Hematopoietic multipotent progenitor cell treated with erythropoietin and hydrocortisone succinate and interleukin-3 and kit ligand, for 4 days (in vitro differentiated cells): ENCODE measurements around the gene LMNA.
"Not testable (repeated sequence)": the region's sequence is repeated elsewhere in the genome, so short reads cannot be mapped to it uniquely, and the experiment has no call there.

Source experiments
- DNase-seq: peaks from one replicate; pipeline ENCODE4 v3.0.0-alpha.2; 2015

The LMNA gene

DNA sequence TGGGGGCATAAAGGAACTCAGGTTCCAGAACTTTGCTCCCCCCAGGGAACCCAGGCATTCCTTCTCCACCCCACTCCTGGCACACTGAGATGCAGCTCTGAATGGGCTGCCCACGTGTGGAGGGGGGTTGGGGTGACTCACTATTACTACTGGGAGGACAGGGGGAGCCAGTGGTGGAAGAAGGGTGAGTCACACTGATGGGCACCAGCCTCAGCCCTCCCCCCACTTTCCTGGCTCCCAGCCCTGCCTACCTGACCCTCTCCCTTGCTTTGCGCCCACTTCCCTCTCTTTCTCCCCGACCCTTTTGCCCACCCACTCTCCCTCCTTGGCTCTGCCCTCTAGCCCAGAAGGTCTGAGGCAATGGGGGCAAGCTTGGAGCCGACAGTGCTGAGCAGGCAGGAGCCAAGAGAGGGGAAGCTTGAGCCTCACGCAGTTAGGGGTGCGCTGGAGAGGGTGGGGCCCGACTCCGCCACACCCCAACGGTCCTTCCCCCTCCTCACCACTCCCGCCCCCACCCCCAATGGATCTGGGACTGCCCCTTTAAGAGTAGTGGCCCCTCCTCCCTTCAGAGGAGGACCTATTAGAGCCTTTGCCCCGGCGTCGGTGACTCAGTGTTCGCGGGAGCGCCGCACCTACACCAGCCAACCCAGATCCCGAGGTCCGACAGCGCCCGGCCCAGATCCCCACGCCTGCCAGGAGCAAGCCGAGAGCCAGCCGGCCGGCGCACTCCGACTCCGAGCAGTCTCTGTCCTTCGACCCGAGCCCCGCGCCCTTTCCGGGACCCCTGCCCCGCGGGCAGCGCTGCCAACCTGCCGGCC lies at the start of gene LMNA:
Gene LMNA, plus strand, starts transcription at position 611 of the 818 bp plus-strand sequence. CDS start 208 bp downstream, outside the sequence.
- DNase-seq: peak; percentile 98

DNA sequence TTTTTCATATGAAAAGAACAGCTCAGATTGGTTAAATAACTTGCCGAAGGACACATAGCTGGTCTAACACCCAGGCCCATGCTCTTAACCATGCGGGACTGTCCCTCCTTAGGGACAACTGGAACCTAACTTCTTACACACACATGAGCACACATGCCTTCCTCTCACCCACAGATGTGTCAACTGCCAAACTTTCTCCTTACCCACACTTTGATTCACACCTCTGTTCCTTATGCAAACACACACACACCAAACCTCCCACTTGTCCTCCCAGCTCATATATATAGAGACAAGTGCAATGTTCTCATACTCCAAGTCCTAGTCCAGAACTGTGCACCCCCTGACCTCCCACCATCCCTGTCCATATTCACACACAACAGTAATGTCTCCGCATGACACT lies 49.3 kb upstream of the LMNA start:
- no peak for DNase-seq

DNA sequence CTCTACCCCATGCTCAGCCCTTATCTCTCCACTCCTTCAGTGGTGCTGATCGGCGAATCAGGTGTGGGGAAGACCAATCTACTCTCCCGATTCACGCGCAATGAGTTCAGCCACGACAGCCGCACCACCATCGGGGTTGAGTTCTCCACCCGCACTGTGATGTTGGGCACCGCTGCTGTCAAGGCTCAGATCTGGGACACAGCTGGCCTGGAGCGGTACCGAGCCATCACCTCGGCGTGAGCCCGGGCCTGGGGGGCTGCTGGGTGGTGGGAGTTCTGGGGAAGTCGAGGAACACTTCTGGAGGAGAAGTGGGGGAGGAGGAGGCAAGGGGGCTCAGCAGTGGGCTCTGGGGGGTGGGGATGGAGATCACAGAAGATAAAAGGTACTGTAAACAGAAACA lies 48.6 kb upstream of the LMNA start:
- DNase-seq: no peak

DNA sequence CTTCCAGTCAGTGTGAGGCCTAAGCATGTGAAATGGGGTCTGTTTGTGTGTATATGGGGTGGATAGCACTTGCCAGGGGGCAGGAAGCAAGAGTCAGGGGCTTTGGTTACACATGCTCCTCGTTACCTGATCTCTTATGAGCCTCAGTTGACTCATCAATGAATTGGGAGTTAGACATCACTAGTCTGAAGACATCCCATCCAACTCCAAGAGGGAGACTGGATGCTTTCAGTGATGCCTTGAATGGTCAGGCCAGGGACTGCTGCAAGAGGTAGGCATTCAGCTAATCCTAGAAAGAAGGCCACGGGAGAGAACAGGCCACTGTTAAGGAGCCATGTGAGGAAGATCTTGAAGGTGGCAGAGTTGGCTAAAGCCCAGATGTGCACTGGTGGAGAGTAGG lies 47.2 kb upstream of the LMNA start:
- DNase-seq: no peak

DNA sequence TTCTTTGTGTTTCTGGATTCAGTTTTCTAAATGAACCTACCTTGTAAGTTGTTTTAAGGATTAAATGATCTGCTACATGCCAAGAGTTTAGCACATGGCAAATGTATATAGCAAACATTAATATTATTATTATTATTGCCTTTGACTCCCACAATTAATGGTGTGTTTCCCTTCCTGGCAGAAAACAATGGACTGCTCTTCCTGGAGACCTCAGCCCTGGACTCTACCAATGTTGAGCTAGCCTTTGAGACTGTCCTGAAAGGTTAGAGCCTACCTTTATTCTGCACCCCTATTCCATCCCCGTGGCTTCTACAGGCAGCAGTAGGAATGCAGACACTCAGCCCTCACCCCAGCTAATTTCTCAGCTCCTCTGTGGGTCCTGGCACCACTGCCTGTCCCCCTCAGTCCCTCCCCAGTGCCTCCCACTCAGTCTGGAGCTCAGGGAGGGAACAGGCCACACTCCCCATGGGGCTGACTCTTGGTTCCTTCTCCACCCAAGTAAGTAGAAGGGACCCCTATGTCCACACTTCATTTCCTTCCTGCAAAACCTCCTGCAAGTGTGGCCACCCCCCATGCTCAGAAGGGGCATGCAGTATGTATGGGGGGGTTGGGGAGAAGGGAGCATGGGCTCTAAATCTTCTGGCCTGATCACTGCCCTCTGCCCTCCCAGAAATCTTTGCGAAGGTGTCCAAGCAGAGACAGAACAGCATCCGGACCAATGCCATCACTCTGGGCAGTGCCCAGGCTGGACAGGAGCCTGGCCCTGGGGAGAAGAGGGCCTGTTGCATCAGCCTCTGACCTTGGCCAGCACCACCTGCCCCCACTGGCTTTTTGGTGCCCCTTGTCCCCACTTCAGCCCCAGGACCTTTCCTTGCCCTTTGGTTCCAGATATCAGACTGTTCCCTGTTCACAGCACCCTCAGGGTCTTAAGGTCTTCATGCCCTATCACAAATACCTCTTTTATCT lies 44.7 kb upstream of the LMNA start:
- no peak for DNase-seq

DNA sequence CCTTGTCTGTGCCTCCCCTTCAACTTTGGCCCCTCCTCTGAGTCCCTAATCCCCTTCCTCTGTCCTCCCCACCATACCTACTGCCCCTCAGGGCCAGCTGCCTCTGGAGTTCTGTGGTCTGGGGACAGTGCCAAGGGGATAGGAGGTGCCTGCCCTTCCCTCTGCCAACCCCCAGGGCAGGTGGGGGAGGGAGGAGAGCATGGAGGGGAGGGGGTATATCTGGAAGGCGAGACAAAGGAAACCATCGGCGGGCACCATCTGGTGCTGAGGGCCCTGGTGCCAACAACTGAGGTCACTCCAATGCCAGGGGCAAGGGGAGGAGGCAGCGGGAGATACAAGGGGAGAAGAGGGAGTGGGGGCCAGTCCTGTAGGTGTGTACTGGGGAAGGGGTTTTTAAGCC lies 44.0 kb upstream of the LMNA start:
- DNase-seq: no peak

DNA sequence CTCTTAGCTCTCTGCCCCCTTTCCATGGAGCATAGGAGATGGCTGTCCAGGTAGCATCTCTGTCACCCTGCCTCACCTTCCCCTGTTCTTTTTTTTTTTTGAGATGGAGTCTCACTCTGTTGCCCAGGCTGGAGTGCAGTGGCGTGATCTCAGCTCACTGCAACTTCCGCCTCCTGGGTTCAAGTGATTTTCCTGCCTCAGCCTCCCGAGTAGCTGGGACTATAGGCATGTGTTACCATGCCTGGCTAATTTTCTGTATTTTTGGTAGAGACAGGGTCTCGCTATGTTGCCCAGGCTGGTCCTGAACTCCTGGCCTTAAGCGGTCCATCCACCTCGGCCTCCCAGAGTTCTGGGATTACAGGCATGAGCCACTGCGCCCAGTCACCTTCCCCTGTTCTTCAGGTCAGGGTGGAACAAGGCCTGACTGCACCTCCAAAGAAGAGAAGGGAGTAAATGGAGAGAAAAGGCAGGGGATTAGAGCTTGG lies 43.1 kb upstream of the LMNA start:
- not testable (repeated sequence) for DNase-seq

DNA sequence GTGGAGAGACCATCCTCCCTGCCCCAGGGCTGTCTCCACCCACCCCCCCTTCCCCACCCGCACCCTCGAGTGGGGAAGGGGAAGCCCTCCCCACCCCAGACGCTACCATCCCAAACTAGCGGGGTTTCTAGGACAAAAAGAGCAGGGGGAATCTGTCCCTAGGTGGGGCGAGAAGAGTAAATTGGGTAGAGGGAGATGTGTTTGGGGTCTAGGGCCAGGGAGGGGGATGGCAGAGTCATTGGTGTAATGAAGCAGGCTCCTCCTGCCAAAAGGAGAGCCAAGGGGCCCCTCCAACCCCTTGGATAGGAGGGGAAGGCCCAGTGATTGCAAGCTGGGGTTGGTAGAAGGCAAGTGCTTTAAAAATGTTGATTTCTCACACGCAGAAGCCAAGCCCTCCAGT lies 42.3 kb upstream of the LMNA start:
- no peak for DNase-seq

DNA sequence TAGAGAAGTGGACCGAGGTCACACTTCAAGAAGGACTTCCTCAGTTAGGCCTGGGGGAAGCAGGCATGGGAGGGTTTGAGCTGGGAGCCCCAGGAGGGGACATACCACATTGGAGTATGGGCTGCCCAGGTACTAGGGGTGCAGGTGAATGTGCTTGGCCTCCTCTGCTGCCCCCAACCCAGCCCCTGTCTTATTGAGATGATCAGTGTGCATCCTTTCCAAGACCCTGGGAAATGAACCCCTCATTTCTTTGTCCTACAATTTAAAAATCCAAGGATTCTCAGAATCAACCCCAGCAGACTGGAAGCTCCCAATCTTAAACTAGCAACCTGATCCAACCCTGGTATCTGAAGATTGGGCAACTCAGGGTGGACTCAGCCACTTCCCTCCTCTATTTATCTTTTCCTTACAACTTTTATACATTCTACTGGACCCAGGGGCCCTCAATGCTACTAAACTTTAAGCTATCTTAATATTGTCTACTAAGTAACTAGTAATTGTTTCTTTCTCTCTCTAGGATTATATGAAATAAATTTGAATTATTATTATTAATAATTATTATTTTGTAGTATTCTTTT lies 41.3 kb upstream of the LMNA start:
- DNase-seq: no peak

DNA sequence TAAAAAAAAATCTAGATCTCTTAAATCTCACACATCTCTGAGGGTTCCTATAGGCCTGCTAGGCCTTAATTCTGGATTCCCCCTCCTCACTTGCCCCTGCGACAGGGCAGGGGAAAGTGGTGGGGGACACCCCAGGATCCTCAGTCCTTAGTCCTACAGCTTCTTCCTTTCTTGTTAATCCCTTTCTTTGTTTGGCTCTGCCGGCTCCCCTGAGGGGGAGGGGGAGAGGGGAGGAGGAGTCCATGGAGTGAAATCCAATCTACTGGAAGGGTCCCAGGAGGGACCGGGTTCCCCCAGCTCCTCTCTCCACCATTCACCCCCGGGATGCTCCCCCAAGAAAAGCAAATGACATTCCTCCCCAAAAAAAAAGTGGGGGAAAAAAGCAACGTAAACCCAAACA lies 40.8 kb upstream of the LMNA start:
- DNase-seq: no peak

DNA sequence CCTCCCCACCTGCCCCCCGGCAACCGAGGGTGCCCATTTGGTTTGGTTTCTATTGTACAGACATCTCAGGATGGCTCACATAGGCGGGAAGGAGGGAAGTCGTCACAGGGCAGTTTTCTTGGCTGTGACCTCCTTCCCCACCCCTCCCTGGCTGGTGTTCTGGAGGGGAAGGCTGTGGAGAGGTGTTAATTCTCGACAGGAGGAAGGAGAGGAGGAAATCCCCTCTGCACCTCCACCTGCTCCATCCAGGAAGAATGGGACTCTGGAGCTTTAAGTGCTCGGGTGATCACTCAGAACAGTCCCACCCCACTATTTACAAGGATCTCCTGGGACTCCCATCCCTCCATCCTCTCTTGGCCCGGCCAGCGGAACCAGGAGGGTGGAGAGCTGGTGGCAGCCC lies 39.9 kb upstream of the LMNA start:
- no peak for DNase-seq

DNA sequence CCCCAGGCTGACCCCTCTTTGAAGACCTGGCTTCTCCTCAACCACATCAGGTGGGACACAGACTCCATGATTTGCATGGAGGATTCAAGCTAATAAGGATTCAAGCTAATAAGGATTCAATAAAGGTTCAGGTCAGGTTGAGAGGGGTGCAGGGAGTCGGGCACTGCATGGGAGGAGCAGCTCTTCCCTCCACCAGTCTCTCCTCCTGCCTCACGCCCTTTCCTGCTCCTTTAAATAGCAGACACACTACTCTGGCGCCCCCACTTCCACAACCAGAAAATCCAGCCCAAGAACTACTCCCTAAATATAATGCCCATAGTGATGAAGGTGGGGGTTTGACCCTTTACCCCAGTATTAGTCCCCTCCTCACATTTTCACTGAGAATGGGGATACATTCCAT lies 39.3 kb upstream of the LMNA start:
- DNase-seq: peak; percentile 62

DNA sequence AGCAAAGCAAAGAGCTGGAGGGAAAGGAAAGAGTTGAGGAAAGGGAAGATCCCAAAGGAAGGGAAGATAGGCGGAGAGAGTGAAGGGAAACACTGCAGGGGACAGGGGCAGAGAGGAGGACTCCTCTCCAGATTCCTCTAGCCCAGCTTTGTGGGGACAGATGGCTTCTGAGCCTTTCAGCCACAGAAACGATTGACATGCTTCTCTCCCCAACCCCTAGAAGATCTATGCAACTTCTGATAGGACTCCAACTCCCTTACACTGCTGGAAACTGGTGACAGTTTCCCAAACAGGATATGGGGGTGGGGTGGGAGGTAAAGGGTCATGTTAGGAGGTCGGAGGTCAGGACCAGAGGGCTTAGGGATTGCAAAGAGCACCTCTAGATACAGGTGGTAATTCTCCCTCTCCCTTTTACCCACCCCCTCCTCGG lies 38.7 kb upstream of the LMNA start:
- DNase-seq: no peak

DNA sequence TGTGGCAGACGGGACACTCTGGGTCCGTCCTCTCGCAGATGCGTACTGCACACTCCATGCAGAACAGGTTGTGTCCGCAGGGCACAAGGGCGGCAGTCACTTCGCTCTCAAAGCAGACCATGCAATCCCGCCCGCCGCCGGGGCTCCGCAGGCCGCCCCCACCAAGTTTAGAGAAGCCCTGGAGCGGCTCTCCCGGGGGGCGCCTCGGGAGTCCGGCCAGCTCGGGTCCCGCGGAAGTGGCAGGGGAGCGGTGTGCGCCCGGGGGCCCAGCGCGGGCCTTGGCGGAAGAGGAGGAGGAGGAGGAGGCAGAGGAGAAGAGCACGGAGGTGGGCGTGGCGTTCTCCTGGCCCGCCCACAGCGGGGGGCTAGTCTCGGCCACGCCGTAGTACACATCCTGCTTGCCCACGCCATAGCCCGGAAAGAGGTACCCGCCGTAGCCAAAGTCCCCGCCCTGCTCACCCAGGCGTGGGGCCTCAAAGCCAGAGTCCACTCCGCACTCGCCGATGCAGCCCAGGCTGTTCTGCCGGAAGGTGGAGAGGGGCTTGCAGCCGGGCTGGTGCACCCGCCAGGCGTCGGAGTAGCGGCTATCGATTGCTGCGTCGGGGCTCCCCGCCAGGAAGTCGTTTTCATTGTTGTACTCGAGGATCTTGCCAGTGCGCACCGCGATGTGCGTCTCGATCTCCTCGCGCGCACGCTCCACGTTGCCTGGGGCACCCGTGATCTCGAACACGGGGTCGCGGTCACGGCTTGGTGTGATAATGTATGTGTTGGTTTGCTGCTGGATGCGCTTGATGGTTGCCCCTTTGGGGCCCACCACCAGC lies 37.7 kb upstream of the LMNA start:
- DNase-seq: peak; percentile 78

DNA sequence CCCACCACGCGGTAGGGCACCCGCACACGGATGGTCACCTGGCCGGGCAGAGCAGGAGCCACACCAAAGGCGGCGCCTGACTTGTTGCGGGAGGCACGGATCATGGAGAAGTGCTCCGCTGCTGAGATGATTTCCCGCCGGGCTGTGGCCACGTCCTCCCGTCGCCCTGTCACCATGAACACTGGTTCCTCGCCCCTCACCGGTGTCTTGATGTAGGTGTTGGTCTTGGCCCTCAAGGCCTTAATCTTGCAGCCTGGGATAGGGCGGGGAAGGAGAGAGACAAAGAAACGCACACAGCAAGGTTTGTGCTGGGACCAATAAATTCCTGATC lies 37.1 kb upstream of the LMNA start:
- no peak for DNase-seq

DNA sequence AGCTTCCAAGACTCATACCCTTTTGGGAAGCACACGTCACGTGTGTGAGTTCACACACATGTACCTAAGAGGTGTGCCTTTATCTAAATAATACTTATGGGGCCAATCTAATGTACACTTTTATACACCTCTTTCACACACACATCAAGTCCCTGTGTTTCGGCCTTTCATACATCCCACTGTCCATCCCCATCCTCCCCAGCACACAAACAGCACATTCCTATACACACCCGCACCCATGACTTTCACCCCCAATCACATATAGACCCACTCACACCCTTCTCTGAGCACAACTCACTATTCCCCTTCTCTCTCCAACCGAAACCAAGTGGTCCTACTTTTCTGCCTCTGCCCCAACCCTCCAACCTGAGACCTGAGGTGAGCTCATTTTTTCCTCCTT lies 35.8 kb upstream of the LMNA start:
- no peak for DNase-seq

DNA sequence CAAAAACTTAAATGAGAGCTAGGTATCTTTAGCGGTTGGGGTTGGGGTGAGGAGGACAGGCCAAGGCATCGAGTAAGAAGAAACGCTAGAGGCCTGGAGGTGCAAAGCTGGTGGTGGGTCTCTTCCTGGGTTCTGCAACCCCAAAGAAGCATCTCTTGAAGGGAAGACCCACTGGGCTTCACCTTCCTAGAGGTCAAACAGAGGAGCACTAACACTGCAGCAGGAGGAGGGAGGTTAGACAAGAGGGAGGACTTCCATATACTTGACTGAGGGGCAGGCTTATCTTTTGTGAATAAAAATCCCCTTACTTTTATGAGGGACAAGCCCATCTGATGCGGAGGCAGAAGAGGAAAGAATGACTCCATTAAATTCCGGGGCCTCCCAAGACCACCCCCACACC lies 34.7 kb upstream of the LMNA start:
- no peak for DNase-seq

DNA sequence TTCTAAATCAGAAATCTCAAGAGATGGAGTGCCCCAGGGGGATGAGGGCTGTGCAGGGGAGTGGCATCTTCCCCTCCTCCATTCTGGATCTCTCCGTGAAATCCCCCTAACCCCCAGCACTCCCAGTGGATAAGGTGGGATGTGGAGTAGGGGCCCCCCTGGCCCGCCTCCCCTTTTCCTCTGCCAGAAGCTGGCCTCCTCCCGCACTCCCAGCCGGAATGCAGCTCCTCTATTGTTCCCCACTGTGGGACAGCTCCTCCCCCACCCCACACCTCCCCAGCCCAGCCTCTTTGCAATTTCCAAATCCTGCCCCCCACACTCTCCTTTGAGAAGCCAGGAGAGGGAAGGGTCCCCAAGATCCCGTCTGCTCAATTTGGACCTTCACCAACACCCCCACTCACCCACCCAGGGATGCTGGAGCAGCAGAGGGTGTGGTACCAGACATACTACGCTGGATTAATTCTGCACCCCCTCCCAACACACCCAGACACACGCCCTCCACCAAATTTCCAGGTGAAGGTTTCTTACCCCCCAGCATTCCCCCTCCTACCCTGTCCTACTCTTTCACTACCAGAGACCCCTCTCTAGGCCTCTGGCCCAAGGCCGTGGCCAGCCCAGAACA lies 34.2 kb upstream of the LMNA start:
- DNase-seq: no peak

DNA sequence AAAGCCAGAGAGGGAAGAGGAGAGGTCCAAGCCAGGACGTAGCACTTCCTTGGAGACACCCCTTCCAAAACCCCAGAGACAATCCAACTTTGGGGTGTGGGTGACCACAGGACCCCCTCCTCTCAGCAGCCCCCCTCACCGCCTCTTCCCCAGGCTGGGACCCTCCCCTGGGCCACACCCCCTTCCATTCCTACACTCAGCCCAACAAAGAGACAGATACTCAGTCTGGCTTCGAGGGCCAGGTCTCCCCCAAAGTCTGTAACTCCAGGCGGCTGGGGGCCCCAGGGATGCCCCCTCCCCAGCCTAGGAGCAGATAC lies 33.7 kb upstream of the LMNA start:
- DNase-seq: no peak

DNA sequence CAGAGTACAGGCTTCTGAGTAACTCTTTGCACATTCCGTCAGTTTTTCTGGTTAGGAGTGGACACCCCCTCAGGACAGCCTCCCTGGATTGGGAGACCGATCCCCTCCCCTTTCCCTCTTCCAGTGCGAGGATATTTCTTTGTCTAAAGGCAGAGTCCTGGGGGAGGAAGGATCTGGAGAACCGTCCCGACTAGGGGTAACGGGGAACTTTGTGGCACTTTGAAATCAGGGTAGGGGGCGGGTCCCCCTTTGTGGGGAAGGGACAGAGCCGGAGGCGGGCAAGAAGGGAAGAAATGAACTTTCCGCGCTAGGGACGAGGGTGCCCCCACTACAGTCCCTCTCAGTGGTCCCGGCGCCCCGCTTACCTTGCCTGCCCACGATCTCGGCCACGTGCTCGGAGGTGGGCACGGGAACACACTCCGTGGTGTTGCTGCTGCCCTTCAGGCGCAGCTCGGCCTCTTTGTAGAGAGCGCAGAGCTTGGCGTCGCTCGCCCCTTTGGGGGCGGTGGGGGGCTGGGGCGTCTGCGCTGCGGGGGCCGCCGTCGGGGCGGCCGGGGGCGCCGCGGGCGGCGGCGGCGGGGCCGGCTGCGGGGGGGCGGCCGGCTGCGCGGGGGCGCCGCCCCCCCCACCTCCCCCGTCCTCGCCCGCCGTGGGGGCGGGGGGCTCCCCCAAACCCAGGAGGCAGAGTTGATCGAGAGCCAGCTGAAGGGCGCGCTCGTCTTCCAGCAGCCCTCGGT lies 33.2 kb upstream of the LMNA start:
- peak; percentile 38 for DNase-seq

DNA sequence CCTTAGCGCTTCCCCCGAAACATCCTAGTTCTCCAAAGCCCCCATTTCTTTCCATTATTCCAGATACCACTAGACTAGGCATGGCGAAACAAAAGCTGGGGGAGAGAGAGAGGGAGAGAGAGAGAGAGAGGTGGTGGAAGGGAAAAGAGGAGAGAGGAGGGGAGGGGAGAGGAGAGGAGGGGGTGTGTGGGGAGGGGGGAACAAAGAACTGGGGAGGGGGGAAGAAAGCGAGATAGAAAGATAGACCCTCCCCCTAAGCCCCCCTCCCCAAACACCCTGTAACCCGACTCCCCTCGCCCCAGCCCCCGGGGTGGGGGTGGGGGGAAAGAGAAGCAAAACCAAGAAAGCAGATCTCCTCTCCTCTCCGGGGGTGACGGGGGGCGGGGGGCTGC lies 32.6 kb upstream of the LMNA start:
- DNase-seq: no peak
